ENCODE data around the gene RAG1. TPM values are rescaled to one million over a fixed set of nuclear protein-coding genes. Genes with fewer than 3 reads are reported as not detected.

RAG1 gene
- total and polyA plus RNA-seq, 2 of the 13 experiments (the other 11 are each of a cell fraction or from before 2014, with no cell fraction given) = 0.11 to 0.15 TPM

GRCh38 chr11:36620246-36620645 lies 52.4 kb downstream of the RAG1 start:
- no peak for ATAC-seq
- in situ Hi-C loops (cut with HindIII; ENCODE audit: extremely low pct_ligation_motif_present, low pct_unique_long_range_greater_than_20kb) (loop anchor here (5.0 kb wide), 1 partner anchor 58 kb away; no protein-coding TSS in a partner anchor), intact Hi-C loops (cut with micrococcal nuclease; ENCODE audit: unreplicated experiment) (no loop called here)
- Histone ChIP-seq H3K27me3 (ENCODE audit: control insufficient read depth in 1 of 2, insufficient read depth in 2 of 2, low read length in 2 of 2) (no peaks in the 10 kb centered on the region; a peak in 1 of 5 replicates), H3K36me3 (replicated peaks in 1 of 2; ENCODE audit: control insufficient read depth in 1 of 2, insufficient read depth in 2 of 2, low read length in 2 of 2) (no peaks in the 10 kb centered on the region), H3K9me3 (ENCODE audit: low read length) (no peaks in the 10 kb centered on the region), H3K4me2 (ENCODE audit: low read depth, low read length) (no peak overlapping the region), H3K79me2 (ENCODE audit: insufficient read depth, low read length) (no peaks in the 10 kb centered on the region), H3K9ac (ENCODE audit: insufficient read depth, low read depth, low read length) (no peak overlapping the region), H2AFZ (ENCODE audit: low read length) (no peak overlapping the region), H3K4me1 (ENCODE audit: insufficient read depth, low read length) (no peaks in the 10 kb centered on the region), H3K27ac (ENCODE audit: extremely low read length, insufficient read depth, low read length) (no peak overlapping the region), H3K4me3 (replicated peaks in 1 of 3; ENCODE audit: insufficient read depth in 1 of 3, low read depth in 2 of 3, low read length in 3 of 3) (no peak overlapping the region), H4K20me1 (ENCODE audit: insufficient read depth, low read length) (no peaks in the 10 kb centered on the region)
- FAIRE-seq = no peak
- ChIA-PET CTCF (ENCODE audit: low intra/inter-chr PET ratio, low total read pairs) (no interaction called here), POLR2A (no interaction called here)
- no peak for DNase-seq (ENCODE audit: low spot score)
- BruUV-seq (replicated peaks) = no TSS peak
- TF ChIP-seq MIER2 (CRISPR knock-in tag; IDR thresholded peaks at IDR 0.05) = no peak
- TF ChIP-seq ETV5 (CRISPR knock-in tag; IDR thresholded peaks at IDR 0.05; ENCODE audit: borderline replicate concordance) = no peak
- TF ChIP-seq ZNF646 (CRISPR knock-in tag; IDR thresholded peaks at IDR 0.05) = no peak
- no peak for TF ChIP-seq ELF3 (CRISPR knock-in tag; IDR thresholded peaks at IDR 0.05)
- TF ChIP-seq HIC2 (CRISPR knock-in tag; IDR thresholded peaks at IDR 0.05; ENCODE audit: low read depth) = no peak
- no peak for TF ChIP-seq ZNF652 (CRISPR knock-in tag; IDR thresholded peaks at IDR 0.05; ENCODE audit: borderline replicate concordance, low read depth)
- no peak for TF ChIP-seq ZIK1 (CRISPR knock-in tag; IDR thresholded peaks at IDR 0.05; ENCODE audit: borderline replicate concordance, low read depth)
- TF ChIP-seq KDM2A (CRISPR knock-in tag; IDR thresholded peaks at IDR 0.05; ENCODE audit: borderline replicate concordance, low read depth) = no peak
- TF ChIP-seq CHD2 (IDR thresholded peaks at IDR 0.05; ENCODE audit: low read depth, low read length) = no peak
- no peak for TF ChIP-seq ZNF549 (CRISPR knock-in tag; IDR thresholded peaks at IDR 0.05)
- no peak for TF ChIP-seq NR2F2 (IDR thresholded peaks at IDR 0.05; ENCODE audit: borderline replicate concordance, low read depth)
- no peak for TF ChIP-seq ARNT (IDR thresholded peaks at IDR 0.05)
- TF ChIP-seq FOXK1 (CRISPR knock-in tag; IDR thresholded peaks at IDR 0.05; ENCODE audit: borderline replicate concordance, low read depth) = no peak
- no peak for TF ChIP-seq ZNF567 (CRISPR knock-in tag; IDR thresholded peaks at IDR 0.05; ENCODE audit: borderline replicate concordance)
- TF ChIP-seq DMTF1 (CRISPR knock-in tag; IDR thresholded peaks at IDR 0.05) = no peak
- TF ChIP-seq ZNF251 (CRISPR knock-in tag; IDR thresholded peaks at IDR 0.05) = no peak
- TF ChIP-seq KMT2B (CRISPR knock-in tag; IDR thresholded peaks at IDR 0.05) = no peak
